ENCODE data around the gene ZNF407. TPM values are rescaled to one million over a fixed set of nuclear protein-coding genes. Genes with fewer than 3 reads are reported as not detected.

The ZNF407 gene
- total RNA-seq, 1 donor from 2014 or later, result 18.3 TPM

- H3K9me3 Mint-ChIP-seq, result no peaks in the 10 kb centered on the region
- no peaks in the 10 kb centered on the region for H3K36me3 Mint-ChIP-seq (ENCODE audit: low read depth)
- H3K27me3 Mint-ChIP-seq (ENCODE audit: low read depth), result no peaks in the 10 kb centered on the region
- H3K27ac Mint-ChIP-seq, result no peak overlapping the region
- no peaks in the 10 kb centered on the region for H3K4me1 Mint-ChIP-seq (ENCODE audit: low read depth)
- intact Hi-C loops (cut with micrococcal nuclease), result no loop called here
- H3K4me3 Mint-ChIP-seq (ENCODE audit: low read depth), result no peak overlapping the region
- no peak for DNase-seq (ENCODE audit: low spot score)
These were observed 135.9 kb downstream of the ZNF407 start for GRCh38 chr18:74733598-74733997.

GRCh38 chr18:74734013-74734444 is 136.4 kb downstream of the ZNF407 start:
- no peak overlapping the region for H3K27ac Mint-ChIP-seq
- no peaks in the 10 kb centered on the region for H3K27me3 Mint-ChIP-seq (ENCODE audit: low read depth)
- no peaks in the 10 kb centered on the region for H3K36me3 Mint-ChIP-seq (ENCODE audit: low read depth)
- DNase-seq (ENCODE audit: low spot score), result no peak
- no peaks in the 10 kb centered on the region for H3K9me3 Mint-ChIP-seq
- intact Hi-C loops (cut with micrococcal nuclease), result no loop called here
- H3K4me1 Mint-ChIP-seq (ENCODE audit: low read depth), result no peaks in the 10 kb centered on the region
- H3K4me3 Mint-ChIP-seq (ENCODE audit: low read depth), result no peak overlapping the region

DNA sequence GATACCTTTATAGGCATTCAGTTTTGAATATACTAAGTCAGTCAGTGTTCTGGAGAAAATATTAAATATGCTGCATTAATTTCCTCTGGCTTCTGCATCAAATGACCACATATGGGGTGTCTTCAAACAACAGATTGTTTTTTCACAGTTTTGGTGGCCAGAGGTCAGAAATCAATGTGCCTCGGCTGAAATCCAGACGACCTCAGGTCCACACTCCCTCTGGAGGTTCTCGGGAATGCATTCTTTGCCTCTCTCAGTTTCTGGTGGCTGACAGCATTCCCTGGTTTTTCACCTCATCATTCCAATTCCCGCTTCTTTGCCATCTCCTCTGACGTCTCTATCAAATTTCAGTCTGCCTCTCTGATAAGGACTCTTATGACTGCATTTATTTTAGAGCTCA is 142.3 kb downstream of the ZNF407 start:
- intact Hi-C loops (cut with micrococcal nuclease), result no loop called here
- Mint-ChIP-seq H3K36me3 (ENCODE audit: low read depth) (no peaks in the 10 kb centered on the region), H3K4me1 (ENCODE audit: low read depth) (no peaks in the 10 kb centered on the region), H3K9me3 (no peaks in the 10 kb centered on the region), H3K4me3 (ENCODE audit: low read depth) (no peak overlapping the region), H3K27ac (no peak overlapping the region), H3K27me3 (ENCODE audit: low read depth) (no peaks in the 10 kb centered on the region)
- no peak for DNase-seq (ENCODE audit: low spot score)

GRCh38 chr18:74742573-74743243 is 145.0 kb downstream of the ZNF407 start:
- no peaks in the 10 kb centered on the region for H3K4me1 Mint-ChIP-seq (ENCODE audit: low read depth)
- no peak for DNase-seq (ENCODE audit: low spot score)
- H3K27ac Mint-ChIP-seq, result no peak overlapping the region
- no peaks in the 10 kb centered on the region for H3K36me3 Mint-ChIP-seq (ENCODE audit: low read depth)
- H3K27me3 Mint-ChIP-seq (ENCODE audit: low read depth), result no peaks in the 10 kb centered on the region
- no peak overlapping the region for H3K4me3 Mint-ChIP-seq (ENCODE audit: low read depth)
- no peaks in the 10 kb centered on the region for H3K9me3 Mint-ChIP-seq
- intact Hi-C loops (cut with micrococcal nuclease), result no loop called here

GRCh38 chr18:74745633-74746403 is 148.1 kb downstream of the ZNF407 start:
- no peak for DNase-seq (ENCODE audit: low spot score)
- Mint-ChIP-seq H3K27ac (no peak overlapping the region), H3K4me1 (ENCODE audit: low read depth) (no peaks in the 10 kb centered on the region), H3K27me3 (ENCODE audit: low read depth) (no peaks in the 10 kb centered on the region), H3K9me3 (no peaks in the 10 kb centered on the region), H3K4me3 (ENCODE audit: low read depth) (no peak overlapping the region), H3K36me3 (ENCODE audit: low read depth) (no peaks in the 10 kb centered on the region)
- intact Hi-C loops (cut with micrococcal nuclease), result no loop called here

- Mint-ChIP-seq H3K36me3 (ENCODE audit: low read depth) (no peaks in the 10 kb centered on the region), H3K27ac (no peak overlapping the region), H3K4me1 (ENCODE audit: low read depth) (no peaks in the 10 kb centered on the region), H3K27me3 (ENCODE audit: low read depth) (no peaks in the 10 kb centered on the region), H3K9me3 (peaks cover 7% of the 10 kb centered on the region), H3K4me3 (ENCODE audit: low read depth) (no peak overlapping the region)
- DNase-seq (ENCODE audit: low spot score), result no peak
- intact Hi-C loops (cut with micrococcal nuclease), result no loop called here
These were observed 151.1 kb downstream of the ZNF407 start for GRCh38 chr18:74748809-74749208.

DNA sequence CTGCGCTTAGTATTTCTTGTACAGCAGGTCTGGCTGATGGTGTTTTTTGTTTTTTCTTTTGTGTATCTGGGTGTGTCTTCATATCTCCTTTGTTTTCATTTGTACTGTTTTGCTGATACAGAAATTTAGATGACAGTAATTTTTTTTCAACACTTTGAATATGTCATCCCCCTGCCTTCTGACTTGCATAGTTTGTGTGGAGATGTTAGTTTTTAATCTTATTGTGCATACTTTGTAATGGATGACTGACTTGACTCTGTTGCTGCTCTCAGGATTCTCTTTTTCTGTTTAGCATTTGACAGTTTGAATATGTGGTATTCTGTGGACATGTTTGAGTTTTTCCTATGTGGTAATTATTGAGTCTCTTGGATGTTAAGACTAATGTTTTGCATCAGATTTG is 161.3 kb downstream of the ZNF407 start:
- intact Hi-C loops (cut with micrococcal nuclease), result no loop called here
- no peak overlapping the region for H3K27ac Mint-ChIP-seq
- peaks cover 4% of the 10 kb centered on the region for H3K36me3 Mint-ChIP-seq (ENCODE audit: low read depth)
- no peak for DNase-seq (ENCODE audit: low spot score)
- peaks cover 30% of the 10 kb centered on the region for H3K9me3 Mint-ChIP-seq
- no peak overlapping the region for H3K4me3 Mint-ChIP-seq (ENCODE audit: low read depth)
- H3K27me3 Mint-ChIP-seq (ENCODE audit: low read depth), result no peaks in the 10 kb centered on the region
- H3K4me1 Mint-ChIP-seq (ENCODE audit: low read depth), result no peaks in the 10 kb centered on the region

DNA sequence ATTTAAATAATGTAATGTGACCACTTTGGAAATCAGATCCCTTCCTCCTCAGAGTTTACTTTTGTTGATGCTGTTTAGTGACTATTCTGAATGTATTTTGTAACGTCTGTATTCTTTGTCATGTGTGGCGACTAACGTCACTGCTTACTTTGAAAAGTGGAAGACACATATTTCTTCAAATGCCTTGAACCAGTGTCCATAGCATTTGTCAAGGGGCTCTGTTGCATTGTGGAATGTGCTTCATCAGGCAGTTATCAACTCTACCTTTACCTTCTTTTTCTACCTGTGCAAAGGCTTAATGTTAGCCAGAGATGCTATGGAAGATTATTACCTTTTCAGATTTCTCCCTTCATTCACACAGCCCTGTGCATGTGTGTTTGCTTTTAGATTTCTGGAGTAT is 162.4 kb downstream of the ZNF407 start:
- intact Hi-C loops (cut with micrococcal nuclease), result no loop called here
- Mint-ChIP-seq H3K36me3 (ENCODE audit: low read depth) (peaks cover 4% of the 10 kb centered on the region), H3K27ac (no peak overlapping the region), H3K4me1 (ENCODE audit: low read depth) (no peaks in the 10 kb centered on the region), H3K4me3 (ENCODE audit: low read depth) (no peak overlapping the region), H3K27me3 (ENCODE audit: low read depth) (no peaks in the 10 kb centered on the region), H3K9me3 (peaks cover 27% of the 10 kb centered on the region)
- no peak for DNase-seq (ENCODE audit: low spot score)

- Mint-ChIP-seq H3K4me3 (ENCODE audit: low read depth) (no peak overlapping the region), H3K27ac (no peak overlapping the region), H3K4me1 (ENCODE audit: low read depth) (no peaks in the 10 kb centered on the region), H3K9me3 (peaks cover 27% of the 10 kb centered on the region), H3K27me3 (ENCODE audit: low read depth) (no peaks in the 10 kb centered on the region), H3K36me3 (ENCODE audit: low read depth) (peaks cover 4% of the 10 kb centered on the region)
- no peak for DNase-seq (ENCODE audit: low spot score)
- intact Hi-C loops (cut with micrococcal nuclease), result no loop called here
These were observed 162.8 kb downstream of the ZNF407 start for GRCh38 chr18:74760436-74760835.

GRCh38 chr18:74766251-74766650 is 168.6 kb downstream of the ZNF407 start:
- no peaks in the 10 kb centered on the region for H3K9me3 Mint-ChIP-seq
- no peak overlapping the region for H3K27ac Mint-ChIP-seq
- DNase-seq (ENCODE audit: low spot score), result no peak

GRCh38 chr18:74768096-74768495 is 170.4 kb downstream of the ZNF407 start:
- DNase-seq (ENCODE audit: low spot score), result no peak
- H3K4me3 Mint-ChIP-seq (ENCODE audit: low read depth), result no peak overlapping the region
- intact Hi-C loops (cut with micrococcal nuclease), result no loop called here
- H3K9me3 Mint-ChIP-seq, result no peaks in the 10 kb centered on the region
- no peaks in the 10 kb centered on the region for H3K27me3 Mint-ChIP-seq (ENCODE audit: low read depth)
- no peak overlapping the region for H3K27ac Mint-ChIP-seq
- peaks cover 3% of the 10 kb centered on the region for H3K36me3 Mint-ChIP-seq (ENCODE audit: low read depth)
- no peaks in the 10 kb centered on the region for H3K4me1 Mint-ChIP-seq (ENCODE audit: low read depth)

More at GRCh38 chr18:74766251-74766650, 168.6 kb downstream of the ZNF407 start:
- no peak overlapping the region for H3K4me3 Mint-ChIP-seq (ENCODE audit: low read depth)
- intact Hi-C loops (cut with micrococcal nuclease), result no loop called here
- H3K36me3 Mint-ChIP-seq (ENCODE audit: low read depth), result peaks cover 3% of the 10 kb centered on the region
- no peaks in the 10 kb centered on the region for H3K4me1 Mint-ChIP-seq (ENCODE audit: low read depth)
- H3K27me3 Mint-ChIP-seq (ENCODE audit: low read depth), result no peaks in the 10 kb centered on the region

- intact Hi-C loops (cut with micrococcal nuclease), result no loop called here
- Mint-ChIP-seq H3K27me3 (ENCODE audit: low read depth) (no peaks in the 10 kb centered on the region), H3K9me3 (no peaks in the 10 kb centered on the region), H3K36me3 (ENCODE audit: low read depth) (peaks cover 1% of the 10 kb centered on the region), H3K4me1 (ENCODE audit: low read depth) (peaks cover 2% of the 10 kb centered on the region), H3K4me3 (ENCODE audit: low read depth) (no peak overlapping the region), H3K27ac (no peak overlapping the region)
- DNase-seq (ENCODE audit: low spot score), result no peak
These were observed 175.5 kb downstream of the ZNF407 start for GRCh38 chr18:74773171-74773624.

GRCh38 chr18:74774486-74774885 is 176.8 kb downstream of the ZNF407 start:
- no peaks in the 10 kb centered on the region for H3K9me3 Mint-ChIP-seq

More at GRCh38 chr18:74774486-74774885, 176.8 kb downstream of the ZNF407 start:
- H3K4me1 Mint-ChIP-seq (ENCODE audit: low read depth), result peaks cover 3% of the 10 kb centered on the region
- DNase-seq (ENCODE audit: low spot score), result no peak
- no peak overlapping the region for H3K27ac Mint-ChIP-seq
- no peaks in the 10 kb centered on the region for H3K27me3 Mint-ChIP-seq (ENCODE audit: low read depth)
- intact Hi-C loops (cut with micrococcal nuclease), result no loop called here
- H3K36me3 Mint-ChIP-seq (ENCODE audit: low read depth), result no peaks in the 10 kb centered on the region
- H3K4me3 Mint-ChIP-seq (ENCODE audit: low read depth), result no peak overlapping the region

Data from activated T-helper 2 cell treated with anti-CD3 and anti-CD28 coated beads, Interferon-gamma antibody, Interleukin-2, Interleukin-4, amounts not matched to agents 10 μg/mL and 5 μg/mL and 100 μg/mL, durations not matched to agents 14 hours and 24 hours and 36 hours (primary cell).